ENCODE data around the gene DLEC1.
"Not testable (repeated sequence)": the region's sequence is repeated elsewhere in the genome, so short reads cannot be mapped to it uniquely, and the experiment has no call there.

DNA sequence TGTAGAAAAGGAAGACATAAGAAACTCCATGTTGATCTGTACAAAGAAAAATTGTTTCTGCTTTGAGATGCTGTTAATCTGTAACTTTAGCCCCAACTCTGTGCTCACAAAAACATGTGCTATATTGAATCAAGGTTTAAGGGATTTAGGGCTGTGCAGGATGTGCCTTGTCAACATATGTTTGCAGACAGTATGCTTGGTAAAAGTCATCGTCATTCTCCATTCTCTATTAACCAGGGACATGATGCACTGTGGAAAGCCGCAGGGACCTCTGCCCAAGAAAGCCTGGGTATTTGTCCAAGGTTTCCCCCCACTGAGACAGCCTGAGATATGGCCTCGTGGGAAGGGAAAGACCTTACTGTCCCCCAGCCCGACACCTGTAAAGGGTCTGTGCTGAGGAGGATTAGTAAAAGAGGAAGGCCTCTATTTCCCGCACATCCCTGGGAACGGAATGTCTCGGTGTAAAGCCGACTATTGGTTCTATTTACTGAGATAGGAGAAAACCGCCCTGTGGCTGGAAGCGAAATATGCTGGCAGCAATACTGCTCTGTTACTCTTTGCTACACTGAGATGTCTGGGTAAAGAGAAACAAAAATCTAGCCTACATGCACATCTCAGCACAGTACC is 95.6 kb downstream of the DLEC1 start:
- TF ChIP-seq, protein P1, sequence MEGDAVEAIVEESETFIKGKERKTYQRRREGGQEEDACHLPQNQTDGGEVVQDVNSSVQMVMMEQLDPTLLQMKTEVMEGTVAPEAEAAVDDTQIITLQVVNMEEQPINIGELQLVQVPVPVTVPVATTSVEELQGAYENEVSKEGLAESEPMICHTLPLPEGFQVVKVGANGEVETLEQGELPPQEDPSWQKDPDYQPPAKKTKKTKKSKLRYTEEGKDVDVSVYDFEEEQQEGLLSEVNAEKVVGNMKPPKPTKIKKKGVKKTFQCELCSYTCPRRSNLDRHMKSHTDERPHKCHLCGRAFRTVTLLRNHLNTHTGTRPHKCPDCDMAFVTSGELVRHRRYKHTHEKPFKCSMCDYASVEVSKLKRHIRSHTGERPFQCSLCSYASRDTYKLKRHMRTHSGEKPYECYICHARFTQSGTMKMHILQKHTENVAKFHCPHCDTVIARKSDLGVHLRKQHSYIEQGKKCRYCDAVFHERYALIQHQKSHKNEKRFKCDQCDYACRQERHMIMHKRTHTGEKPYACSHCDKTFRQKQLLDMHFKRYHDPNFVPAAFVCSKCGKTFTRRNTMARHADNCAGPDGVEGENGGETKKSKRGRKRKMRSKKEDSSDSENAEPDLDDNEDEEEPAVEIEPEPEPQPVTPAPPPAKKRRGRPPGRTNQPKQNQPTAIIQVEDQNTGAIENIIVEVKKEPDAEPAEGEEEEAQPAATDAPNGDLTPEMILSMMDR (IDR thresholded peaks at IDR 0.05) = not testable (repeated sequence)
- not testable (repeated sequence) for TF ChIP-seq POLR2A (IDR thresholded peaks at IDR 0.05)

Data from lower leg skin (tissue), 3 donors.